ENCODE data around the gene MIS18A. TPM values are rescaled to one million over a fixed set of nuclear protein-coding genes. Genes with fewer than 3 reads are reported as not detected.

MIS18A gene
- total RNA-seq, 1 experiment from 2014 or later = 55.9 TPM

- peaks cover 31% of the 10 kb centered on the region for H3K9me3 Mint-ChIP-seq
- no peak overlapping the region for H3K27ac Mint-ChIP-seq
- peaks cover 5% of the 10 kb centered on the region; the same call in 1 of the 2 replicates for H3K4me1 Mint-ChIP-seq
- ChIA-PET CTCF (no interaction called here), POLR2A (no interaction called here)
- H3K4me3 Mint-ChIP-seq = no peak overlapping the region
- no peak for TF ChIP-seq JAZF1 (CRISPR knock-in tag; IDR thresholded peaks at IDR 0.05)
- no peak for TF ChIP-seq ZNF317 (CRISPR knock-in tag; IDR thresholded peaks at IDR 0.05; ENCODE audit: borderline replicate concordance, low read depth)
- TF ChIP-seq TEAD4 (CRISPR knock-in tag; IDR thresholded peaks at IDR 0.05) = no peak
- TF ChIP-seq NR2C2 (CRISPR knock-in tag; IDR thresholded peaks at IDR 0.05) = no peak
- TF ChIP-seq IRF1 (CRISPR knock-in tag; IDR thresholded peaks at IDR 0.05) = no peak
- TF ChIP-seq ZNF416 (CRISPR knock-in tag; IDR thresholded peaks at IDR 0.05) = no peak
- TF ChIP-seq CREM (CRISPR knock-in tag; IDR thresholded peaks at IDR 0.05) = no peak
- TF ChIP-seq ZNF138 (CRISPR knock-in tag; conservative IDR thresholded peaks at IDR 0.05) = no peak
- no peak for TF ChIP-seq TP53 (CRISPR knock-in tag; IDR thresholded peaks at IDR 0.05)
- no peak for TF ChIP-seq NR3C1 (CRISPR knock-in tag; conservative IDR thresholded peaks at IDR 0.05; ENCODE audit: low read depth)
- no peak for TF ChIP-seq ZBTB43 (CRISPR knock-in tag; IDR thresholded peaks at IDR 0.05)
- no peak for TF ChIP-seq CTCF (IDR thresholded peaks at IDR 0.05)
- TF ChIP-seq SP1 (CRISPR knock-in tag; conservative IDR thresholded peaks at IDR 0.05) = no peak
- no peak for TF ChIP-seq NFYB (CRISPR knock-in tag; conservative IDR thresholded peaks at IDR 0.05; ENCODE audit: low read depth)
- no peak for TF ChIP-seq ZNF671 (CRISPR knock-in tag; IDR thresholded peaks at IDR 0.05)
- no peak for TF ChIP-seq ESRRA (CRISPR knock-in tag; IDR thresholded peaks at IDR 0.05; ENCODE audit: borderline replicate concordance)
- TF ChIP-seq NFATC4 (CRISPR knock-in tag; IDR thresholded peaks at IDR 0.05) = no peak
- no peak for ATAC-seq
- H3K27me3 Mint-ChIP-seq (ENCODE audit: low read depth) = no peaks in the 10 kb centered on the region
- no peak for DNase-seq (ENCODE audit: low spot score)
- no peaks in the 10 kb centered on the region; the same call in 1 of the 2 replicates for H3K36me3 Mint-ChIP-seq
Observed at GRCh38 chr21:32239551-32239950, 39.3 kb downstream of the MIS18A start.

GRCh38 chr21:32238063-32238462, 40.8 kb downstream of the MIS18A start:
- ATAC-seq (no peak), DNase-seq (ENCODE audit: low spot score) (no peak)
- H3K4me3 Mint-ChIP-seq = no peak overlapping the region
- peaks cover 8% of the 10 kb centered on the region for H3K4me1 Mint-ChIP-seq
- H3K36me3 Mint-ChIP-seq = no peaks in the 10 kb centered on the region; the same call in 1 of the 2 replicates
- H3K9me3 Mint-ChIP-seq = peaks cover 37% of the 10 kb centered on the region
- 0 out of 2 replicates have a peak, but pooled peaks cover 3% of the 10 kb centered on the region for H3K27me3 Mint-ChIP-seq (ENCODE audit: low read depth)
- CTCF ChIA-PET = no interaction called here
- TF ChIP-seq ATF2 (CRISPR knock-in tag; IDR thresholded peaks at IDR 0.05; ENCODE audit: borderline replicate concordance, low read depth) (no peak), HMGXB4 (CRISPR knock-in tag; IDR thresholded peaks at IDR 0.05) (no peak), NR3C1 (CRISPR knock-in tag; conservative IDR thresholded peaks at IDR 0.05; ENCODE audit: low read depth) (no peak), ZSCAN18 (CRISPR knock-in tag; IDR thresholded peaks at IDR 0.05) (no peak), FOXJ3 (CRISPR knock-in tag; IDR thresholded peaks at IDR 0.05; ENCODE audit: borderline replicate concordance) (no peak), ZBTB21 (CRISPR knock-in tag; IDR thresholded peaks at IDR 0.05; ENCODE audit: borderline replicate concordance) (no peak), IRF2 (CRISPR knock-in tag; IDR thresholded peaks at IDR 0.05; ENCODE audit: borderline replicate concordance, low read depth) (no peak)
- POLR2A ChIA-PET = no interaction called here
- no peak overlapping the region for H3K27ac Mint-ChIP-seq

Data from WTC11 (cell line).